CD4-positive, alpha-beta T cell treated with Interleukin-10 for 1 hour (primary cell): ENCODE data around the gene C1orf74.

ENCODE experiments used
- DNase-seq: peaks from one replicate; pipeline ENCODE4 v3.0.0-alpha.2; 2020

Gene C1orf74

DNA sequence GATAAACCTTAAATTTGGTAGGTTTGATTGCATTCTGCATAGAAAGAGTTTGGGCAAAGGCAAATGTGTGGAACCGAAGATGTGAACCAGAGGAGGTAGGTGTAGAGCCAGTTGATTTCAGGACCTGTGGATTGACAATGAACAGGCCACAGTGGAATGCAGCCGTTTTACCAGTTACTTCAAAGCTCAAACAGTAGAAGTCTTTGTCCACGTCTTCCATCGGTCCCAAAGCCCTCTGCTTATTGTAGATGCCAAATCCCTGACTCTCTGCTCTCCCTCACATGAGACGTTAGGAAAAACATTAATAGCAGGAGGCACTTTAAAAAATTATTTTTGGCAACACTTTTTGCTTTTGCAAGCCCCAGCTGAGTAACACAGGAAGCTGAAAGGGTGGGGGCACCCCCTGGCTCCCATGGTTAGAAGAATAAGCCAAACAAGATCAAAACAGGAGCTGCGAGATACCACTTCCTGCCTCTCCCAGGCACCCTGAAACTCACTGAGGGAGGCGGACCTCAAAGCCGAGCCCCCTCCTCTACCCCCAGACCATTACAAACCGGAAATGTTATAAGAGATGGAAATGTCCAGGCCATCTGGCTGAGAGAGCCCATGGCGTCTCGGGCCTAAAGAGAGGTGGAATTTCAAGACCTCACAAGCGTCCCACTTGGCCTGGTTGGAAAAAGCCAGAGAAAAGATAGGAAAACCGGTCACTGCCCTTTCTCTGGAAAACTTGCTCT lies 15.0 kb downstream of the C1orf74 start:
- DNase-seq = peak; percentile 78

DNA sequence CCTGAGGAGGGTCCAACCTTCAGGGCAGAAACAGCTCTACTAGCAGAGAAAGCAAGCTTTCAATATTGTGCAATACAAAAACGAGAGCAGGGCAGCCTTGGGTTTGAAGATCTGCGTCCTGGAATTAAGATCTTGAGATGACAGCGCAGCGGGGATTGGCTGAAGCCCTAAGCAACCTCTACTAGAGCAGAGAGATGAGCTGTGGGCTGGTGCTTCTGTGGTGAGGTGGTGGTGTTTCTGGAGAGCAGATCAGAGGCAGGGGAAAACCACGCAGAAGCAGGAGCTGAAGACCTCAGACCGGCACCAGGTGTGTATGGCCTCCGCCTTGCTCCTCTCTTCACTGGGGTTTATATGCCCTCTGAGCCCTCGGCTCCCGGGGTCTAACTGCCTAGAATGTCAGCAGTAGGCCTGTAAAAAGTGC lies 16.0 kb downstream of the C1orf74 start:
- DNase-seq = peak; percentile 86

DNA sequence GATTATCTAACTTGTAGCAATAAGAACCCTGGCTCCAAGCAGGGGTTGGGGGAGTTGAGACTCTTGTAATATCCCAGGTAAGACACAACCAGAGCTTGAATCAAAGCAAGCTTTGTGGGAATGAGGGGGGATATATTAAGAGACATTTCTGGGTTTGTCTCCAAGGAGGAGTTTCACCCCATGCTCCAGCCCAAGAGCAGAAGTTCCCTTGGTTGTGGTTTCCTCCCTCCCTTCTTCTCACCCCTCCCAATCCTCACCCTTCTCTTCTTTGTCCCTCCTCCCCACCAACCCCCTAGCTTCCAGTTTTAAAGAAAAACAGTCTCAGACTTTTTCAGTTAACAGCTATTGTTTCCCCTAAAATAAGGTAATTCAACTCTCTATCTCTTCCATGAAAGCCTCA lies 16.7 kb downstream of the C1orf74 start:
- no peak for DNase-seq

DNA sequence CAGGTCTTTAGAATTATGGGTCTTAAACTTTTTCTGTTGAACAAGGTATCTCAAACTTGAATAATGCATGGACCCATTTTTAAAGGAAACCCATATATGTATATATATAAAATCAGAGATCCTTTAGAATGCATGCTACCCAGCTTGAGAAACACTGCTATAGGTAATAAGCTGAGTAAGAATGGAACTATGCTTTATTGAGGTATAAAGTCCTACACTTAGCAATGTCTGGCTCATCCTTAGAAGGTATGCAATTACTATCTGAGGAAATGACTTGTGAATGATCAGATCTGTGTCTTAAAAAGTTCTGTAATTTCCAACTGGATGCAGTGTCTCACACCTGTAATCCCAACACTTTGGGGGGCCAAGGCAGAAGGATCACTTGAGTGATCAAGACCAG lies 17.3 kb downstream of the C1orf74 start:
- DNase-seq = no peak

DNA sequence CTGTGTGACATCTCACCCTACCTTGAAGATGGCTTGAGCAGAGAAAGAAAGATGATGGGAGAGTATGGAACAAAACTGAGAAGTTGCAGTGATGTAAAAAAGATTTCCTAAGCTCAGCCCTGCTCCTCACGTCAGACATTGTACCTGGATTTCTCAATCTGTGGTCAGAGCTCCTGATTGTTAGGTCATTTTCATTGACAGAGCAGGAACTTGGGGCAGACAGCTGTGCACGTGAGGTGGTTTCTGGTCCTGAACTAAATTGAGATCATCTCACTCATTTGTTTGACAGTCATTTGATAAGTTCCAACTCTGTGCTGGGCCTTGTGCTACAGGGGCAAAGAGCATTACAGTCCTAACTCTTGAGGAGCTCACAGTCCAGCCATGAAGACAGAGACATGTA lies 18.3 kb downstream of the C1orf74 start:
- DNase-seq = no peak

DNA sequence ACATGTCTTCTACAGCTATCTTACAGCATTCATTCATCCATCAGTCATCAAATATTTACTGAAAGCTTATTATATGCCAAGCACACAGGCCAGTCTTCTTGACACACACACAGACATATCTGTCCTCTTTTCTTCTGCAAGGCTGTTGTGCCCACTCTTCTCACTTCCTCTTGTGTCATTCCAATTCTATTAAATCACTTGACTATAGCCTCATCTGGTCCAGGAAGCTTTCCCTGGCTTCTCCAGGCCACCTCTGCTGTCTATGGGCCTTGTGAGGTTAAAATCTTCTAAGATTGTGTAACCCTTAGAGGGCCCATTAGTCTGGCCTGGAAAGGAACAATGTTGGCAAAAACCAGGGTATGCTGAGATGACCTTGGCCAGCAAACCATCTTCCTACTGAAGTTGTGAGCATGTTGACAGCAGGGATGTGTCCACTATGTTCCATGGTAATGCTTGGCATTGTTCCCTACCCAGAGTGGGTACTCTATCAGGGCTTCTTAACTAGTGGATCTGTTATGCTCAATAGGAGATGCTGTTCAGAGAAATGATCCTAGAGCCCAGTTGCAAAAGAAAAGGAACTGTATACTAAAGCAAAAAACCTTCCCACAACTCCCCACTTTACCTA lies 23.2 kb downstream of the C1orf74 start:
- DNase-seq = no peak

DNA sequence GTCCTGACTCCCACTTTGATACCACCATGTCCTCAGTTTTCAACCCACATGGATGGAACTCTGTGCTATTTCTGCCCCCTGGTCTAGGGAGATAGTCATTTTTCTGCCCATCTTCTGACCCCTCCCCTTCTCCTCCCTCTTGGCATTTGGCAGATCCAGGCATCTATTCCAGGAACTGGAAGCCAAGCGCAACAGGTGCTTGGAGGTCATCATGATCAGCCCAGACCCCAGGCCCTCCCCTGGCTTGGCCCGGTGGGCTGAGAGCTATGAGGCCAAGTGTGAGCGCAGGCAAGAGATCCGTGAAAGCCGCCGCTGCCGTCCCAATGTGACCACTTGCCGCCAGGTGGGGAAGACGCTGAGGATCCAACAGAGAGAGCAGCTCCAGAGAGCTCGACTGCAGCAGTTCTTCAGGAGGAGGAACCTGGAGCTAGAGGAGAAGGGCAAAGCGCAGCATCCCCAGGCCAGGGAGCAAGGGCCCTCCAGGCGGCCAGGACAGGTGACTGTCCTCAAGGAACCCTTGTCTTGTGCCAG lies 24.5 kb downstream of the C1orf74 start:
- DNase-seq = no peak

DNA sequence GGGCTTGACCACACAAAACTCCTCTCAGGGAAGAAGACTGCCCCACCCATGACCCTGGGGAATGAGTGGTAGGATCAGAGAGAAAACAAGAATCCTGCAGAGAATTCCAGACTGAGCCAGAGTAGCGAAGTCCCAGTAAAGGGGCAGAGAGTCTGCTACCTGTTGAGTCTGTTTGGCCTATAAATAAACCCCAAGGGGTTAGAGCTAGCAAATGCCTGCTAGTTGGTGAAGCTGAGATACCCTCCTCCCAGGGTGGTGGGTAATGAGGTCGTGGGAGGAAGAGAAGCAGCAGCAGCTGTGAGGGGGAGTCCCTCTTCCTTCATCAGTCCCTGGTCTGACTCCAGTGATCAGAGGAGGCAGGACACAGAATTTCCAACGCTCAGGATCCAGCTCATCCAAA lies 26.0 kb downstream of the C1orf74 start:
- no peak for DNase-seq

DNA sequence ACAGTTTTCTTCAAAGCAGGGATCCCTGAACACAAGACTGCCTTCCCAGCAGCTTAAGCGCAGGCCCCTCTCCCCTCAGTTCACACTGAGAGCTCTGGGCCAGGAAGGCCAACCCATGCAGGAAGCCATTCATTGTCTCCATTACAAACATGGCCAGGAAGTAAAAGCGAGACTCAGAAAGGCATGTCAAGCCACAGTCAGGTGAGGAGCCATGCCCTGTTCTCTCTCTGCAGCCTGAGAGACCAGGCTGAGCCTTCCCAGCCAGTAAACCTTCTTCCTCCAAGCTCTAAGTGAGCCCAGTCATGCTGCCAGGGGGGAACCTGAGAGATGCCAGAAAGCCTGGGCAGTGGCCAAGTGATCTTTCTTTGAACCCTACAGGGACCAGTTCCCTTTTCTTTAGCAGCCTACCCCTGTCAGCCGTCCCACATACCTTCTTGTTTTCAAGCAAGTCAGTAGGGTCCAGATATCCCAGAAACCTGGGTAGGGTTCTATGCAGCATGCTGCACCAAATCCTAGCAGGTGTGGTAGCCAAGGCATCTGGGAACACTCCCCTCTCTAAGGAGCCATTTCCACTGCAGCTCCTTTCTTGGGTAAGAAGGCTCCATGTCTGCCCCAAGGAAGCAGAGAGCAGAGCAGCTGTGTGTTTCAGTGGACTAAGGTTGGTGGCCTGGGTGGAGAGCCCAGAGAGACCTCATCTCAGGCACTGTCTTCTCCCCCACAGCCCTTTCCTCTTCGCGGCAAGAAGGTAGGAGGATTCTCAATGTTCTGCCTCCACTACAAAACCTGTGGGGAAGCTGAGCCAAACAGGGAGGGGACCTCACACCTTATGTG lies 27.5 kb downstream of the C1orf74 start:
- DNase-seq = peak; percentile 55

DNA sequence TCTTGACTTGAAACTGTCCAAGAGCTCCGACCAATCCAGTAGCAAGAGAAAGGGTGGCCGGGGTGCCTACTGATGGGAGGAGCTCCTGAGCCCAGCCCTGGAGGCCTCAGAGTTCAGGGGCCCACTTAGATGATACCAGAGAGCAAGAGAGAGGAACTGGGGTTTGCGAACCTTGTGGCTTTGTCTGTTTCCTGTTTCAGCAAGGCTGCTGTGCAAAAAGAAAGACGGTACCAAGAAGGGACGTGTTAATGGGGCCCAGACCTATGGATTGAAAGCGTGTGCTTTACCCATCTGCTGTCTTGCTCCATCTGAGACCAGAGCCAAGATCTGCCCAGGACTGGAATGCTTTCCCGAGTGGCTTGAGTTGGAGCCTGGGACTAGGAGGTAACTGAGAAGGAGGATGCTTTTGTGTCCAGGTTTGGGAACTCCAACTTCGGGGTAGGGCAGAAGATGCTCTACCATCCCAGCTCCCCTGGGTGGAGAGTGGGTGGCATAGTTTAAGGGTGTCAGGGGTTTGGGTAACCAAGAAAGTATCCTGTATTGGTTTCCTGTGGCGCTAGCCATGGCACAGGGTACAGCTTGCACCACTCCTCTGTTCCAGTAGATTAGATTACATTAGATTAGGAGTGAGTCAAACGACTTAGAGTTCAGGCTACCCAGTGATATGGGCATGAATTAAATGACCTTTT lies 28.3 kb downstream of the C1orf74 start, which contains the start of gene TRAF3IP3:
Gene TRAF3IP3, plus strand, starts transcription at position 128 of the 689 bp plus-strand sequence. CDS start 3,987 bp downstream, outside the sequence.
- DNase-seq = peak; percentile 83

DNA sequence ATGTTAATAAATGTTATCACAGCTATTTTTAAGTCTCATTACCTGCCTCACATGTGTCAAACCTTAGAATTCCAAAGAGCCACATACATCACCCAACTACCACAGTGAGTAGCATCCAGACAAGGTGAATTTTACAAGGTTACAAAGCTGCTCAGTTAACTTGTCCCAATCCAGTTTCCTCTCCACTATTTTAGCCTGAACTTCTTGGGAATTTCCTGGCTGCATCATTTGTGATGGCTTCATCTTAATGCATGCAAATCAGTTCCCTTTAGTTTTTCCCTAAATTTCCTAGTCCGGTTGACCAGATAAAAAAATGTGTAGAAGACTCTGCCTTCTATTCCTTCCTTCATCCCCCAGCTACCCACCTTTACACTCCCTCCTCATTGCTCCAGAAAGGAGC lies 29.1 kb downstream of the C1orf74 start:
- no peak for DNase-seq

DNA sequence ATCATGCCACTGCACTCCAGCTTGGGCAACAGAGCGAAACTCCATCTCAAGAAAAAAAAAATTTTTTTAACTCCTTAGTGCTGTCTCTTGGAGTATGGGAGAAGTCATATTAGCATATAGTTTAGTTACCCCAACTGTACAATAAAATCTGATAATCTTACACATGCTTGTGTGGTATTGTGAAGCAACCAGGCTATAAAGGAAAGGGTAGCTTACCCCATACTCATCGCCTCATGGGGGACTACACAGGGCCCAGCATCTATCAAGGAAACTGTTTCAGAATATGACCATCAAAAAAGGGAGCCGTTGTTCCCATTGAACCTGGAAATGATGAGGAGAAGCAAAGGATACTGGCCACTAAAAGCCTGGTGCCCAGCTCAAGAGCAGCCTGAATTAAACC lies 31.5 kb downstream of the C1orf74 start:
- DNase-seq = no peak

DNA sequence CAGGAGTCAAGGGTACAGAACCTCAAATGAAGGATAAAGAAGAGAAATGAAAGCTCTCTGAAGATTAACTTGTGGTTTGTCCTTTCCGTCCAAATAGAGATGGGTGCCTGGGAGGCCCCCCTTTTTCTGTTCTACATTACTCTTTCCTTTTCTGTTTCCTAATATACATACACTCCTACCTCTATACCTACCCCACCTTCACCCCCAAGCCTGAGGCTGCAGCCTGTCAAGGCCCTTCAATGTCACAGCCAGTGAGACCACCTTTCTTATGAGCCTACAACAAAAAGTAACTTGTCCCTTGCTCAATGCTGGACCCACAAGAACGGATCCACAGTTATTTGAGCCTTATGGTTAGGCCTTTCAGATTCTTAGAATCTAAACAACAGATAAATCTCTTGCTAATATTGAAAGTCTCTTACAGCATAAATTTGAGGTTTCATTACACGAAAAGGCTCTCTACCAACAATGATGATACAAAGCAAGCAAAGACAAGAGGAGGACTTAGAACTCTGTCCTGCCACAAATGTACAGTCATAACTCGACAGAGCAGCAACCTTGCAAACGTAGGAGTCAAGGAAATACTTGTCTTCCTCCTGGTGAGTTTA lies 32.6 kb downstream of the C1orf74 start:
- peak; percentile 38 for DNase-seq

DNA sequence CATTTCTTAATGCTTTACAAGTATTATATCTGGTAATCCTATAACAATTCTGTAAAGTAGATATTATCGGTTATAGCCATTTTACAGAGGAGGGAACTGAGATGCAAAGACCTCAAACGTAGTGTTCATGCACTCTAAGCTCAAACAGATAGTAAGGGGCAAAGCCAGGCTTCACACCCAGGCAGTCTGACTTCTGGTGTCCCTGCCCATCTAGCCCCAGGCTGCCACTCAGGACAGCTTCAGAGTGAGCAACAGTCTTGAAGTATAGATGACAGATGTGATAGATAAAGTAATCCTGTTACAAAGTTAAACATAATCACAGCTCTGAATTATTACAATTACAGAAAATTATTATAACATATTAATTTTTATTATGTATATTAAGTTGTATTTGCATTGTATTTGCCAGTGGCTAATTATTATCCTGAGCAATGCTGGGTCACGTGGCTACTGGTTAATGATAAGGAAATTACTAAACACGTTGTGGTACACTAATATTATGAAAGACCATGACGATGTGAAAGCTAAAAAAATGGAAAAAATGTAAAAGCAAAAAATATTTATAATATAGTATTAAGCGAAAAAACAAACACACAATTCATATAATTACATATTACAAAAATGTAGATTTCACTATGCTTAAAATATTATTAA lies 34.6 kb downstream of the C1orf74 start:
- no peak for DNase-seq

DNA sequence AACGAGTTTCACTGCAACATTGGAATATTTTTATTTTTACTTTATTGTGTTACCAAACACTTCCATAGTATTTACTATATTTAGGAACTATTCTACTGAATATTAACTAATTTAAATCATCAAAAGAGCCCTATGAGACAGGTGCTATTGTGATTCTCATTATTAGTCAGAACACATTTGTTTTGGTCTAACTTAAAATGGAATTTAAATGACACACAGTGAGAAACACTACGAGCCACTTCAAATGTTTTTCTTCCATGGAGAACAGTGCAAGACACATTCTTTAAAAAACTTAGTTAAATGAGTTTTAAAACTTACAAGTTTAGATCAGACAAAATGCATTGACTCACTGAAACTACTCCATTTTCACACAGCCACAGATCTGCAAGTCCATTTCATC lies 35.2 kb downstream of the C1orf74 start:
- DNase-seq = no peak

DNA sequence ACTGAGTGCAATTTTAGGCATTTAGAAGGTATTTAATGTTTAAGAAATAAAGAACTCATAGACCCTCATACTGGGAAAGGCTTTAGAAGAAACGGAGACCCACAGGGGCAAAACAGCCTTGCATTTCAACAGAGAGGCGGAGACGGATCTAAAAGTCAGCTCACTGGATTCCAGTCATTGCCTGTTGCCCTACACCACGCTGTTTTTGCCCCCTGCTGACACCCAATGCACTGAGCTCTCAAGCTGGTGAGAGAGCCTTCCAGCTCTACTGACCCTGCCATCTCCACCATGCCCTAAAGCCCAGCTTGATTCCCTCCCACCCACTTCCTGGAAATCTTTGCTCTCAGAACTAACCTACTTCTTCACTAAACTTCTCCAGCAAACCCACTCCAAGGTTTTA lies 35.7 kb downstream of the C1orf74 start:
- no peak for DNase-seq

DNA sequence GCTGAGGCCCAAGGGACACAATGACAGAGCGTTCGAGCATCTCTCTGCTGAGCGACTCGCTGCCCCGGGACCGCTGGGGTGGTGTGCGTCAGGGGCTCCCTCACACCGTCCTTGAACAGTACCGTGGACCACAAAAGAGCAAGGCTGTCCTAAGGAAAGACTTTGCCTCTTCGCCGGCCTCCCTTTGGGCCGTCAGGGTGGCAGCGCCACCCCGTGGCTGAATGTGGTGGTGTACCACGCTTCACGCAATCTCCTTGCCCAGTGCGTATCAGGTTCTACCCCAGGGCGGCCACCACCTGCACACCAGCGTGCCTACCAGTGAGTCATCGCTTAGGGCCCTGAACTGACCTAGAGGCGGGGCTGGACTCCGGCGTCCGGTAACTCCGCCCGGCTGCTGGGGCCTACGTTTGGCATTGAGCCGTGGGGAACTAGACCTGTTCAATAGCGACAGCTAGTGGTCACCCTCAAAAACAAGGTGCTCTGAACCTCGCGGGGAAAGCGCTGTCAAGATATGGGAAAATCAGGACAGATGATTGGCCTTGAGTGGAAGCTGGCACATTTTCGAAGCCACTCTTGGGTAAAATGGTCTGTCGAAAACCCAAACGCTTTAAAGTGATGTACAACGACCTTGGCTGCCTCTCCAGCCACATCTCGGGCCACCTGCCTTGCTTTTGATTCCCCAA lies 36.6 kb downstream of the C1orf74 start:
- peak; percentile 92 for DNase-seq

DNA sequence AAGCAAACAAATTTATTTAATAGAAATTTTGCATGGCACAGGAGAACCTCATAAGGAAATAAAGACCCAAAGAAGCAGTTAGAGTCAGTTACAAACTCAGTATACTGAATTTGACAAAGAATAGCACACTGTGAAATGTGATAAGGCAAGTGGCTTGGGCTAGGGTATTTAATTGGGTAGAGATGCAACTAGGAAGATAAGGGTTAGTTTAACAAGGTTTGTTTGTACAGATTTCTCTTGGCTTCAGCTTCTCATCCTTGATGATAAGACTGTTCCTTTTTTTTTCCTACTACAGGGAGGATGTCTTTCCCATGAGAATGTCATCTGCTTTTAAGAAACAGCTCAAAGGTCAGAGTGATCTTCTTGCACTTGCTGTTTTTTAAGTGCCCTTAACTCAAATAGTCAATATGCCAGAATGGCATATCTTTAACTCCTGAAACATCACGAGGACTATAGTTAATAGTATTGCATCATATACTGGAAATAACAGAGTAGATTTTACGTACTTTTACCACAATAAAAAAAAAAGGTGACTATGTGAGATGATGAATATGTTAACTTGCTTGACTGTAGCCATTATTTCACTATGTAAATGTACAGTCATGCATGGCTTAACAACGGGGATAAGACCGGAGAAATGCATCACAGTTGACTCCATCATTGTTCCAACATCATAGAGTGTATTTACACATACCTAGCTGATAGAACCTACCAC lies 37.8 kb downstream of the C1orf74 start:
- DNase-seq = no peak

DNA sequence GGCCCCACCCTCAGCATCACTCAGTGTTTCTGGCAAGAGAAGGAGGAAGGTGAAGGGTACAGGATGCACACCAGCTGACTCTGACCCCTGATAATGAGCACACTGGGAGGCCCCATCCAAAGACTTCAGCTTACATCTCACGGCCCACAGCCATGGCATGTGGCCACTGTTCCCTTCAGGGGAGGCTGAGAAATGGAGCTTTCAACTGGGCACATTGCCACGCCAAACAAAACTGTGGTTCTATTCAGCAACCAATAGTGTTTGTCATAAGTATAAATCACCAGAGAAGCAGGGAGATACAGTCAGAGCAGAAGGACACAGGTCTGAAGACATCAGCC lies 41.2 kb downstream of the C1orf74 start:
- no peak for DNase-seq

DNA sequence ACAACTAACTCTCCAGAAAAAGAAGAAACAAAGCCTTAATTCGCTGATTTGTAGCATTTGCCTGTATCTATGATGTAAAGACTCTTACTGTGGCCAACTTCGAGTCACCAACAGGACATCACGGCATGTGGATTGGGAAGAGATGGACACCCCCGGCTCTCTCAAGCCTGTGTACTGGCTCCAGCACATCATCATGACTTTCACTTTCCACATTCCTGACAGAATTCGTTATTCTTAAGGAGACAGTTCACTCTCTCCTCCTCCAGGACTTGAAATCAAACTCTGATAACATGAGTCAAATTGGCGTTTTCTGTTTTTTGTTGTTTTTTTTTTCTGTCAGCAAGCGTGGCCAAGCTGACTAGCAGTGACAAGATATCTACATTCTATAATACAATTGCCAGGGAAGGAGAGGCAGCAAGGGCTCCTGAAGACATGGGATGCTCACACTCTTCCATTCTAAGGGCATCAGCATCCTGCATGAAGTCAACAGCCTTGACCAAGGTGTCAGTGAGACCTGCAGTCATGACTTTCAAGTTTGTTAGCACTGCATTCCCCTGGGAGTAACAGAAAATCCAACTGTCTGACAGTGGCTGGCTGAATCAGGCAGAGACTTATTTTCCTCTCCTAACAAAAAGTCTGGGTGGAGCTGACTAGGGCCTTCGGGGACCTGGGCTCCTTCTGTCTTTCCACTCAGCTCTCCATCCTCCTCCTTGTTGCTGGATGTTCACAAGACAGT lies 41.8 kb downstream of the C1orf74 start:
- no peak for DNase-seq
